Lung (tissue), 12 donors: ENCODE data around the gene EYS. TPM values are rescaled to one million over a fixed set of nuclear protein-coding genes. Genes with fewer than 3 reads are reported as not detected.

Experiments
- ATAC-seq: fragments of 200-7000 bp; cut with Tn5 transposase; one replicate; pipeline ENCODE4 v1.9.1; 2020; ENCODE audit warnings: moderate number of reproducible peaks; ENCODE audit not compliant: insufficient read depth, low FRiP score
- DNase-seq, 3 donors: peaks; one replicate each; pipeline ENCODE4 v3.0.0-alpha.2; 2013 to 2017
- H3K27ac ChIP-seq, 2 donors: one replicate each; pipeline ENCODE4 v1.5.1; 2013; ENCODE audit warnings: mild to moderate bottlenecking in 2 of 2, moderate library complexity in 2 of 2, control low read depth in 1 of 2, inconsistent platforms in 1 of 2, low read depth in 1 of 2, low read length in 1 of 2
- H3K27me3 ChIP-seq, 3 donors: one replicate each; pipeline ENCODE4 v1.5.1; 2013; ENCODE audit warnings: low read length in 2 of 3; ENCODE audit not compliant: control insufficient read depth in 3 of 3, insufficient read depth in 3 of 3
- H3K36me3 ChIP-seq, 4 donors: one replicate each; pipeline ENCODE4 v1.5.1; 2013; ENCODE audit warnings: low read length in 4 of 4, mild to moderate bottlenecking in 1 of 4, moderate library complexity in 1 of 4; ENCODE audit not compliant: control insufficient read depth in 4 of 4, insufficient read depth in 4 of 4
- H3K4me1 ChIP-seq, 5 donors: one replicate each; pipeline ENCODE4 v1.5.1; 2013; ENCODE audit warnings: low read length in 5 of 5, mild to moderate bottlenecking in 2 of 5, moderate library complexity in 1 of 5; ENCODE audit not compliant: control insufficient read depth in 5 of 5, insufficient read depth in 5 of 5
- H3K4me3 ChIP-seq: one replicate; pipeline ENCODE4 v1.5.1; 2013; ENCODE audit warnings: mild to moderate bottlenecking, control low read depth, moderate library complexity
- H3K9ac ChIP-seq, 2 donors: one replicate each; pipeline ENCODE4 v1.5.1; 2013; ENCODE audit warnings: low read length in 2 of 2, control low read depth in 1 of 2; ENCODE audit not compliant: insufficient read depth in 1 of 2
- H3K9me3 ChIP-seq, 4 donors: one replicate each; pipeline ENCODE4 v1.5.1; 2013; ENCODE audit warnings: low read length in 3 of 4, mild to moderate bottlenecking in 1 of 4, moderate library complexity in 1 of 4; ENCODE audit not compliant: control insufficient read depth in 4 of 4, insufficient read depth in 3 of 4
- CTCF ChIP-seq: IDR thresholded peaks from 2 replicates; pipeline ENCODE4 v1.5.1; 2012; ENCODE audit warnings: mild to moderate bottlenecking; ENCODE audit errors: control extremely low read depth, extremely low read depth
- WGBS, 2 donors: extraction: QIAGEN DNeasy Blood & Tissue Kit; methylation state at CpG; one replicate each; pipeline ENCODE4 v1.1.7; 2013; 5-methylcytosine and 5-hydroxymethylcytosine counted together
- polyA plus RNA-seq, 2 donors: library from polyadenylated mRNA; stranded (reverse); fragments of 200-250 nt; gene quantifications; one replicate each; pipeline ENCODE4 v1.2.1, GENCODE V29; 2013
- total RNA-seq, 2 donors: library from RNA; depleted of rRNA in 1 of 2; stranded (reverse); fragments of >200 nt in 1 of 2; gene quantifications; one replicate each; pipeline ENCODE4 v1.2.1, GENCODE V29; 2014 to 2021
- donor health status: control.
- donor health status: control.
- donor health status: Bipolar disorder and iron deficiency.
- donor health status: healthy.
- donor health status: DM: yes; HTN: yes; CAD: no.

EYS gene
- total and polyA plus RNA-seq, 4 donors: 0.06 to 0.34 (median 0.12) TPM

- no peak for ATAC-seq
- 56 to 75% methylated on average over 4 of the region's 4 CpGs for WGBS, 2 donors
- H3K27me3 ChIP-seq: no peaks in the 10 kb centered on the region
- peaks cover 0 to 39% (median 0%) of the 10 kb centered on the region in 5 donors for H3K4me1 ChIP-seq
- H3K4me3 ChIP-seq: no peak overlapping the region
- no peaks in the 10 kb centered on the region for H3K9me3 ChIP-seq
- peak in 2 of 3 donors; percentile 16 to 23 for DNase-seq
- TF ChIP-seq CTCF: no peak
- H3K27ac ChIP-seq: no peak overlapping the region
- H3K9ac ChIP-seq: no peak overlapping the region
- no peaks in the 10 kb centered on the region for H3K36me3 ChIP-seq
Observed at GRCh38 chr6:64505312-64505711, 1201.7 kb downstream of the EYS start.

DNA sequence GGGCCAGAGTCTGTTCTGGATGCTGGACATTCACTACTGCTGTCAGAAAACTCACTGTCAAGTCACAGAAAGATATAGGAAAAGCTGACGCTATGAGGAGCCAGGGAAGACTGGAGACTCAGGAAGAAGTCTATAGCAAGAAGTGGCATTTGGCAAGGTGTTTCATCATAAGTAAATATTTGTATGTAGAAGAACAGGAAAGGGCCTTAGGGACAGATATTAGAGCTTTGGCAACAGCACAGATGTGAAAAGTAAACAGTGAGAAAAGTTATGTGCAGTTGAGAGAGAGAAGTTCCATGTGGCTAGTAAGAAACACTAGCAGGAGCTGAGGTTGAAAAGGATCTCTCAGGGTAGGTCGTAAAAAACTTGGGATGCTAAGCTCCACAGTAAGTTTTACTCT lies 1202.5 kb downstream of the EYS start:
- H3K9me3 ChIP-seq: no peaks in the 10 kb centered on the region
- H3K4me1 ChIP-seq: peaks cover 0 to 39% (median 0%) of the 10 kb centered on the region in 5 donors
- no peak overlapping the region for H3K9ac ChIP-seq
- no peaks in the 10 kb centered on the region for H3K27me3 ChIP-seq
- H3K27ac ChIP-seq: no peak overlapping the region
- H3K36me3 ChIP-seq: no peaks in the 10 kb centered on the region
- no peak for TF ChIP-seq CTCF
- peak; percentile 46 for ATAC-seq
- peak; percentile 38 to 95 (median 94) for DNase-seq
- 36% methylated on average over 2 of the region's 2 CpGs for WGBS, 2 donors
- no peak overlapping the region for H3K4me3 ChIP-seq

DNA sequence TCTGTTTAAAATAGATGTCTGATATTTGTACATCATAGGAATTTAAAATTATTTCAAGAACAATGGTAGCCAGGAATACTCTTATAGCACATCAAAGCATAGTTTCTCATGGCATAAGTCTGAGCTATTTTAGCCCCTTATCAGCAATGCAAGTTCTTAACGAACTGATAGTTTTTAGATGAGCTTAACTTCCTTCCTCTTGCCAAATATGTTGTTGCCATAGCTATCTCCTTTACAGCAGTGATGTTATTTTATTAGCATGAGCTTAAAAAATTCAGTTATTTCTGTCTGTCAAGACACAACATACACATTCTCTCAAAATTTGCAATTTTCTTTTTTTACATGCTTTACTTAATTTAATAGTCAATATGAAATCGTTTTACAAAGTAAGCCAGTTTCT lies 1204.2 kb downstream of the EYS start:
- Histone ChIP-seq H3K27me3 (no peaks in the 10 kb centered on the region), H3K4me3 (no peak overlapping the region), H3K4me1 (peaks cover 0 to 37% (median 0%) of the 10 kb centered on the region in 5 donors), H3K9ac (no peak overlapping the region), H3K9me3 (no peaks in the 10 kb centered on the region), H3K27ac (no peak overlapping the region), H3K36me3 (no peaks in the 10 kb centered on the region)
- DNase-seq (peak in 2 of 3 donors; percentile 82 to 88), ATAC-seq (no peak)
- 27 to 29% methylated on average over 2 of the region's 2 CpGs for WGBS, 2 donors
- TF ChIP-seq CTCF: no peak

DNA sequence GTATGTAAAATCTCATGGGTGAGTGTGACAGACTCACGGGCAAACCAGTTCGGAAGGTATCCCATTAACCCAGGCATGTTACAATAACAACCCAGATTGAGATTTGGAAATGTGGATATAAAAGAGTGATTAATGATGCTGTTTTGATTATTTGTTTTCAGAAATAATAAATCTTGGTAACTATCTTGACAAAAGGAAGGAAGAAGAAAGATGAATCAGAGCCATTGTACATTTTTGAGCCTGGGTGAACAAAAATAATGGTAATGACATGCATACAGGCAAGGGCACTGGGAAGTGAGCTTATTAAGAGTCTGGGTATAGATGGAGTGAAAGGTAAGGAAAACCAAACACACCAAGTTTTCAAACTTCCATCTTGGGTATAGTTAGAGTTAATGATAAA lies 1209.4 kb downstream of the EYS start:
- H3K36me3 ChIP-seq: no peaks in the 10 kb centered on the region
- H3K4me3 ChIP-seq: no peak overlapping the region
- peaks cover 0 to 9% (median 0%) of the 10 kb centered on the region in 5 donors for H3K4me1 ChIP-seq
- TF ChIP-seq CTCF: no peak
- WGBS, 2 donors: 70 to 85% methylated on average over 2 of the region's 2 CpGs
- no peaks in the 10 kb centered on the region for H3K9me3 ChIP-seq
- H3K9ac ChIP-seq: no peak overlapping the region
- no peaks in the 10 kb centered on the region for H3K27me3 ChIP-seq
- no peak overlapping the region for H3K27ac ChIP-seq
- ATAC-seq (no peak), DNase-seq (no peak)
